Activated naive CD8-positive, alpha-beta T cell treated with anti-CD3 and anti-CD28 coated beads, Interleukin-2, amount 50 U/mL, for 16 hours (primary cell): Measurements from ENCODE around the gene UFD1.

ENCODE experiments used
- DNase-seq: peaks from one replicate; pipeline ENCODE4 v3.0.0-alpha.2; 2020; ENCODE audit warnings: low read depth, low spot score

Gene UFD1

GRCh38 chr22:19471572-19471971 is 7.4 kb downstream of the UFD1 start:
- no peak for DNase-seq

GRCh38 chr22:19470010-19470409 is 9.0 kb downstream of the UFD1 start:
- no peak for DNase-seq

- no peak for DNase-seq
Measured at GRCh38 chr22:19469421-19469820, 9.6 kb downstream of the UFD1 start.

GRCh38 chr22:19467912-19468311 is 11.1 kb downstream of the UFD1 start:
- DNase-seq = no peak

GRCh38 chr22:19466848-19467752 is 11.9 kb downstream of the UFD1 start:
- no peak for DNase-seq

GRCh38 chr22:19466126-19466716 is 12.8 kb downstream of the UFD1 start:
- DNase-seq = no peak

- no peak for DNase-seq
Measured at GRCh38 chr22:19464975-19465374, 14.0 kb downstream of the UFD1 start.

GRCh38 chr22:19464546-19464945 is 14.4 kb downstream of the UFD1 start:
- no peak for DNase-seq

GRCh38 chr22:19463491-19464469 is 15.2 kb downstream of the UFD1 start:
- no peak for DNase-seq

GRCh38 chr22:19463008-19463407 is 16.0 kb downstream of the UFD1 start:
- no peak for DNase-seq

- DNase-seq = no peak
Measured at GRCh38 chr22:19461506-19461905, 17.5 kb downstream of the UFD1 start.

GRCh38 chr22:19460036-19460435 is 19.0 kb downstream of the UFD1 start:
- no peak for DNase-seq

- no peak for DNase-seq
Measured at GRCh38 chr22:19457828-19458428, 21.1 kb downstream of the UFD1 start.

- no peak for DNase-seq
Measured at GRCh38 chr22:19456541-19456940, 22.5 kb downstream of the UFD1 start.

GRCh38 chr22:19455585-19456370 is 23.2 kb downstream of the UFD1 start:
- no peak for DNase-seq

GRCh38 chr22:19455033-19455432 is 24.0 kb downstream of the UFD1 start:
- DNase-seq = no peak

- DNase-seq = no peak
Measured at GRCh38 chr22:19454156-19454555, 24.8 kb downstream of the UFD1 start.

- no peak for DNase-seq
Measured at GRCh38 chr22:19453718-19454117, 25.3 kb downstream of the UFD1 start.

GRCh38 chr22:19451570-19451969 is 27.4 kb downstream of the UFD1 start:
- no peak for DNase-seq

GRCh38 chr22:19450363-19451175 is 28.4 kb downstream of the UFD1 start:
- DNase-seq = no peak
